GM06990 (cell line): ENCODE results near the gene CAMTA1.
A peak's percentile ranks its signal among the peaks of the same experiment; 100 is the strongest.
"Not testable (repeated sequence)": the region's sequence is repeated elsewhere in the genome, so short reads cannot be mapped to it uniquely, and the experiment has no call there.

Source experiments
- DNase-seq: peaks from one replicate; pipeline ENCODE4 v3.0.0-alpha.2; 2011; ENCODE audit not compliant: insufficient read length; ENCODE audit errors: extremely low read depth
- H3K27me3 ChIP-seq: replicated peaks from 2 replicates; pipeline ENCODE4 v1.6.0; 2011; ENCODE audit warnings: low read length; ENCODE audit not compliant: control insufficient read depth, insufficient read depth
- H3K36me3 ChIP-seq: 2 replicates; pipeline ENCODE4 v1.5.1; 2011; ENCODE audit warnings: low read length; ENCODE audit not compliant: control insufficient read depth, insufficient read depth
- H3K4me3 ChIP-seq: replicated peaks from 2 replicates; pipeline ENCODE4 v1.5.1; 2011; ENCODE audit warnings: low read depth, mild to moderate bottlenecking, control low read depth, low read length
- TF ChIP-seq, protein P1 (sequence below): IDR thresholded peaks from 2 replicates; pipeline ENCODE4 v1.5.1; 2011; ENCODE audit warnings: low read length, control low read depth, mild to moderate bottlenecking, inconsistent platforms; ENCODE audit not compliant: insufficient read depth, poor library complexity, severe bottlenecking

Gene CAMTA1

GRCh38 chr1:6805004-6805416 is 19.8 kb downstream of the CAMTA1 start:
- DNase-seq = peak; percentile 18
- no peaks in the 10 kb centered on the region for H3K27me3 ChIP-seq
- TF ChIP-seq, protein P1, sequence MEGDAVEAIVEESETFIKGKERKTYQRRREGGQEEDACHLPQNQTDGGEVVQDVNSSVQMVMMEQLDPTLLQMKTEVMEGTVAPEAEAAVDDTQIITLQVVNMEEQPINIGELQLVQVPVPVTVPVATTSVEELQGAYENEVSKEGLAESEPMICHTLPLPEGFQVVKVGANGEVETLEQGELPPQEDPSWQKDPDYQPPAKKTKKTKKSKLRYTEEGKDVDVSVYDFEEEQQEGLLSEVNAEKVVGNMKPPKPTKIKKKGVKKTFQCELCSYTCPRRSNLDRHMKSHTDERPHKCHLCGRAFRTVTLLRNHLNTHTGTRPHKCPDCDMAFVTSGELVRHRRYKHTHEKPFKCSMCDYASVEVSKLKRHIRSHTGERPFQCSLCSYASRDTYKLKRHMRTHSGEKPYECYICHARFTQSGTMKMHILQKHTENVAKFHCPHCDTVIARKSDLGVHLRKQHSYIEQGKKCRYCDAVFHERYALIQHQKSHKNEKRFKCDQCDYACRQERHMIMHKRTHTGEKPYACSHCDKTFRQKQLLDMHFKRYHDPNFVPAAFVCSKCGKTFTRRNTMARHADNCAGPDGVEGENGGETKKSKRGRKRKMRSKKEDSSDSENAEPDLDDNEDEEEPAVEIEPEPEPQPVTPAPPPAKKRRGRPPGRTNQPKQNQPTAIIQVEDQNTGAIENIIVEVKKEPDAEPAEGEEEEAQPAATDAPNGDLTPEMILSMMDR = no peak

GRCh38 chr1:6807782-6808181 is 22.5 kb downstream of the CAMTA1 start:
- TF ChIP-seq, protein P1 = no peak
- DNase-seq = no peak

More at GRCh38 chr1:6805004-6805416, 19.8 kb downstream of the CAMTA1 start:
- H3K4me3 ChIP-seq = no peak overlapping the region
- no peaks in the 10 kb centered on the region for H3K36me3 ChIP-seq

GRCh38 chr1:6809461-6809860 is 24.2 kb downstream of the CAMTA1 start:
- no peaks in the 10 kb centered on the region for H3K36me3 ChIP-seq

More at GRCh38 chr1:6807782-6808181, 22.5 kb downstream of the CAMTA1 start:
- Histone ChIP-seq H3K27me3 (no peaks in the 10 kb centered on the region), H3K4me3 (no peak overlapping the region), H3K36me3 (no peaks in the 10 kb centered on the region)

DNA sequence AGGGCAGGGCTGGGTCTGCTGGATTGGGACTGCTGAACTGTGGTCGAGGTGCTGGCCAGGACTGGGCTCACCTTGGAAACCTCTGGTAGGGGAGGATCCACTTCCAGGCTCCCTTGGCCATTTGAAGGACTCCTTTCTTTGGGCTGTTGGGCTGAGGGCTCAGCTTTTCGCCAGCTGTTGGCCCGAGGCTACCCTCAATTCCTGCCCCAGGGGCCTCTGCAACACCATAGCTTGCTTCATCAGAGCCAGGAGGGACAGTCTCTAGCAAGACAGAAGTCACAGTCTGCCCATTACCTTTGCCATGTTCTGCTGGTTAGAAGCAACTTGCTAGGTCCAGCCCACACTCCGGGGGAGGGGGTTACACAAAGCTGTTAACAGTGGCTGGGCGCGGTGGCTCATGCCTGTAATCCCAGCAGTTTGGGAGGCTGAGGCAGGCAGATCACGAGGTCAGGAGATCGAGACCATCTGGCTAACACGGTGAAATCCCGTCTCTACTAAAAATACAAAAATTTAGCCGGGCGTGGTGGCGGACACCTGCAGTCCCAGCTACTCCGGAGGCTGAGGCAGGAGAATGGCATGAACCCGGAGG is 25.0 kb downstream of the CAMTA1 start:
- H3K27me3 ChIP-seq, H3K36me3 ChIP-seq, H3K4me3 ChIP-seq, DNase-seq: not testable (repeated sequence)

More at GRCh38 chr1:6809461-6809860, 24.2 kb downstream of the CAMTA1 start:
- no peak for DNase-seq
- Histone ChIP-seq H3K27me3 (no peaks in the 10 kb centered on the region), H3K4me3 (no peak overlapping the region)
- TF ChIP-seq, protein P1 = no peak

GRCh38 chr1:6811583-6811982 is 26.3 kb downstream of the CAMTA1 start:
- Histone ChIP-seq H3K27me3 (no peaks in the 10 kb centered on the region), H3K36me3 (no peaks in the 10 kb centered on the region), H3K4me3 (no peak overlapping the region)
- no peak for DNase-seq
- TF ChIP-seq, protein P1 = no peak

GRCh38 chr1:6813165-6813564 is 27.9 kb downstream of the CAMTA1 start:
- Histone ChIP-seq H3K27me3 (no peaks in the 10 kb centered on the region), H3K4me3 (no peak overlapping the region), H3K36me3 (no peaks in the 10 kb centered on the region)
- TF ChIP-seq, protein P1 = no peak
- DNase-seq = no peak
